GM12864 (cell line): ENCODE data around the gene IPO5.
"Not testable (repeated sequence)": the region's sequence is repeated elsewhere in the genome, so short reads cannot be mapped to it uniquely, and the experiment has no call there.

Source experiments
- DNase-seq: peaks from one replicate; pipeline ENCODE4 v3.0.0-alpha.2; 2011; ENCODE audit warnings: low read depth
- H3K4me3 ChIP-seq: 2 replicates; pipeline ENCODE4 v1.5.1; 2011; ENCODE audit warnings: mild to moderate bottlenecking, low read depth, low read length, control low read depth
- TF ChIP-seq, protein P1 (sequence below): IDR thresholded peaks from 2 replicates; pipeline ENCODE4 v1.5.1; 2011; ENCODE audit warnings: low read depth, mild to moderate bottlenecking, moderate library complexity, low read length, control low read depth, inconsistent platforms; ENCODE audit errors: missing control alignments

IPO5 gene

DNA sequence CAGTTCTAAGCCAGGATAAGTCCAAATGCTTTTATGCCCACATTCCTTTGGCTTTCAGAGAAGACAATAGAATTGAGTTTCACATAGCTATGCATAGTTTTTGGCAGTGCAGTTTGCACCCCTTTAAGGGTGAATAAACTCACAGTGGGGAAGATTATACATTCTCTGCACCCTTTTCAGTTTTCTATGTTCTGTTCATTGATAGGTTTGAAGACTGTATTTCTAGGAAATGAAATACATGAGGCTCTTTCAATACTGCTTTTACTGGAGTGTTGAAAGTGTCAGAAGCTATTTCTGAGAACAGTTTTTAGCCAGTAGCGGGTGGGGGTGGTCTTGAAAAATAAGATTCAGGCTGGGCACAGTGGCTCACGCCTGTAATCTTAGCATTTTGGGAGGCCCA, 46.2 kb downstream of the IPO5 start:
- no peak for DNase-seq
- no peak overlapping the region for H3K4me3 ChIP-seq
- TF ChIP-seq, protein P1, sequence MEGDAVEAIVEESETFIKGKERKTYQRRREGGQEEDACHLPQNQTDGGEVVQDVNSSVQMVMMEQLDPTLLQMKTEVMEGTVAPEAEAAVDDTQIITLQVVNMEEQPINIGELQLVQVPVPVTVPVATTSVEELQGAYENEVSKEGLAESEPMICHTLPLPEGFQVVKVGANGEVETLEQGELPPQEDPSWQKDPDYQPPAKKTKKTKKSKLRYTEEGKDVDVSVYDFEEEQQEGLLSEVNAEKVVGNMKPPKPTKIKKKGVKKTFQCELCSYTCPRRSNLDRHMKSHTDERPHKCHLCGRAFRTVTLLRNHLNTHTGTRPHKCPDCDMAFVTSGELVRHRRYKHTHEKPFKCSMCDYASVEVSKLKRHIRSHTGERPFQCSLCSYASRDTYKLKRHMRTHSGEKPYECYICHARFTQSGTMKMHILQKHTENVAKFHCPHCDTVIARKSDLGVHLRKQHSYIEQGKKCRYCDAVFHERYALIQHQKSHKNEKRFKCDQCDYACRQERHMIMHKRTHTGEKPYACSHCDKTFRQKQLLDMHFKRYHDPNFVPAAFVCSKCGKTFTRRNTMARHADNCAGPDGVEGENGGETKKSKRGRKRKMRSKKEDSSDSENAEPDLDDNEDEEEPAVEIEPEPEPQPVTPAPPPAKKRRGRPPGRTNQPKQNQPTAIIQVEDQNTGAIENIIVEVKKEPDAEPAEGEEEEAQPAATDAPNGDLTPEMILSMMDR: no peak

DNA sequence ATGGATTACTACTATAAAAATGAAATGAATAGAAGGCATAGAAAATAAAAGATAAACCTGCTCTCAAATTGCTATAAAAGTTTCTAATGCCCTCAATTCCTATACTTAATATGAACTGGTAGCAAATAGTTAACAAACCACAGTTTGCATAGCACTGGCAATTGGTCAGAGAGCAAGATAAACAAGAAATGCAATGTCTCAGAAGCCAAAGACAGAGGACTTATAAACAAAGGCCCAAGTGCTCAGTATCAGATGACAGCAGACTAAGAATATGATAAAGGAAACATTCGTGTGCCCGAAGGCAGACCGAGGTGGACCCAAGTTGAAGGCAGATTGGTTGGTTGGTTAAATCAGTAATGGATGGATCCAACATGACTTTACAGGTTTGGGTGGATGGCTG, 50.6 kb downstream of the IPO5 start:
- TF ChIP-seq, protein P1: no peak
- H3K4me3 ChIP-seq: no peak overlapping the region
- DNase-seq: no peak

DNA sequence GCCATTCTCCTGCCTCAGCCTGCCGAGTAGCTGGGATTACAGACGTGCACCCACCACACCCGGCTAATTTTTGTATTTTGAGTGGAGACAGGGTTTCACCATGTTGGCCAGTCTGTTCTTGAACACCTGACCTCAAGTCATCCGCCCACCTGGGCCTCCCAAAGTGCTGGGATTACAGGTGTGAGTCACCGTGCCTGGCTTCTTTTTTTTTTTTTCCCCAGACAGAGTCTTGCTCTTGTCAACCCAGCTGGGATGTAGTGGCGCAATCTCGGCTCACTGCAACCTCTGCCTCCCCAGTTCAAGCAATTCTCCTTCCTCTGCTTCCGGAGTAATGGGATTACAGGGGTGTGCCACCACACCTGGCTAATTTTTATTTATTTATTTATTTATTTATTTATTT, 51.5 kb downstream of the IPO5 start:
- H3K4me3 ChIP-seq, DNase-seq: not testable (repeated sequence)

DNA sequence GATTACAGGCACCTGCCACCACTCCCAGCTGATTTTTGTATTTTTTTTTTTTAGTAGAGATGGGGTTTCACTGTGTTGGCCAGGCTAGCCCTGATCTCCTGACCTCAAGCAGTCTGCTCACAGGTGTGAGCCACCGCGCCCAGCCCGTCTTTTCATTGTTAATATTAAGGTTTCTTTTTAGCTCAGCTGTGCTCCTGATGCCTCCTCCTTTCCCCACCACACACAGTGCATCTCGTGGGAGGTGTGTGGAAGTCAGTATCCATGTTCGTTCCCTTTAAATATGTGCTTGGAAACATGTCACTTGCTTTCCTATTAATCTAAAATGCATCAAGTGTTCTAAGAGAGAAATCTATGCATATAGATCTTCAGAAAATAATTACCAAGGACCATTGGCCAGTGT, 53.5 kb downstream of the IPO5 start:
- TF ChIP-seq, protein P1: no peak
- no peak overlapping the region for H3K4me3 ChIP-seq
- no peak for DNase-seq

DNA sequence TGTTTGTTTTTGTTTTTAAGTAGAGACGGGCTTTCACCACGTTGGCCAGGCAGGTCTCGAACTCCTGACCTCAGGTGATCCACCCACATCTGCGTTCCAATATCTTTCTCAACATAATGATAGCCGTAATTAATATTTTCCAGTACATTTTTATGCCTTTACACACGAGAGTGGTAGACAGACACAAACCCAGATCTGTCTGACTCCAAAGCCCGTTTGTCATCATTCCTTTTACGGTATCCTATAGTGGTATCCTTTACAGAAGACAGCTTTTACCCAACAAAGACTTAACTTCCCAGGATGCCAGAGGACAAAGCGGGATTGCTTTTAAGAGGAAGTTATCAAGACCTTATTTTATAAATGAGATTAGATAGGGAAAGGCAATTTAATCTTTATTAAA, 59.8 kb downstream of the IPO5 start:
- TF ChIP-seq, protein P1: no peak
- DNase-seq: no peak

DNA sequence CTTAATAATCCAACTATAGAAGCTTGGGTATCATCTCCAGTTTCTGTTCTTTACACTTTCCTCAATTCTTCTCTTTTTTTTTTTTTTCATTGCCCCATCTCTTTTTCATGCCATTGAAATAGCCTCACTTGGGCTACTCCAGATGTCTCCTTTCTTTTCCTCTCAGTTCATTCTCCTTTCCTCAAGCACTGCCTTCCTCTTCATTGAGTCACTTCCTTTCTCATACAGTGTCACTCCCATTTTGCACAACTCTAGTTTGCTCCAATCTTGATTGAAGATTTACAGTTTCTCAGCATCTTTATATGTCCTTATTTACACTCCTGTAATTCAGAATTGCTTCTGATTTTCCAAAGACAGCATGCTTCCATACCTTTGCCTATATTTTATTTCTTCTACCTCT, 61.3 kb downstream of the IPO5 start:
- DNase-seq: no peak
- H3K4me3 ChIP-seq: no peak overlapping the region
- TF ChIP-seq, protein P1: no peak

More for the DNA sequence above, 59.8 kb downstream of the IPO5 start:
- H3K4me3 ChIP-seq: no peak overlapping the region

DNA sequence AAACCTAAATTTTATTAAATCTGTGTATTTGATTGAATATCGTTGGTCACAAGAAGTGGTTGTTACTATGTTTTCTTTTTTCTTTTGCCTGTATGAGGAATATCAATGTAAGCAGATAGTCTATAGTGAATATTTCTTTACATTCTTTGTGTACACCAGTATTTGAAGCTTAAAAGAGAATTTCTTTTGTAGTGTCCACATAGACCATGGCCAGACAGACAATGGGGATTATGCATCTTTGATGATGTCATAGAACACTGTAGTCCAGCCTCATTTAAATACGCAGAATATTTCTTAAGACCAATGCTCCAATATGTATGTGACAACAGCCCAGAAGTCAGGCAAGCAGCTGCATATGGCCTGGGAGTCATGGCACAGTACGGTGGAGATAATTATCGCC, 64.8 kb downstream of the IPO5 start:
- DNase-seq: no peak
- TF ChIP-seq, protein P1: no peak
- H3K4me3 ChIP-seq: no peak overlapping the region

DNA sequence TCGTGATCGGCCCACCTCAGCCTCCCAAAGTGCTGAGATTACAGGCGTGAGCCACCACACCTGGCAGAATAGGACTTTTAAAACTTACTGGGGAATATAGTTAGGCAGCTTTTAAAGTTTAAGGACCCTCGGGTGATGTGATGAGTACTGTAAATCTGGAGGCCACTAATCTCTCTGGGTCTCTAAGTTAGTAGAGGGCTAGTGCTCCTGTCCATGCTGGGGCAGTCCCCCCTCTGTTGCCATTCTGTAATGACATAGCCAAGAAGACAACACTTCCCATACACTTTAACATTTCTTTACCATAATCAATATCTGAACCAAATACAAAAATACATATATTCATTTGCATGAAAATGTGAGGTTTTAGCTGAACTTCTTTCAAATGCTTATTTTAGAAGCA, 65.7 kb downstream of the IPO5 start:
- no peak for DNase-seq
- TF ChIP-seq, protein P1: no peak
- no peak overlapping the region for H3K4me3 ChIP-seq
